Prostate gland (tissue), 2 donors: Measurements from ENCODE around the gene LARGE1.

Experiments used
- CTCF ChIP-seq, 4 experiments: fragments of 200-600 bp in 2 of 4; fragments of 450-650 bp in 2 of 4; sonication (generic) in 2 of 4; IDR thresholded peaks; 1 replicate in 3 of 4; 2 replicates in 1 of 4; pipeline ENCODE4 v1.5.1; 2016 to 2019; ENCODE audit warnings: antibody characterized with exemption in 4 of 4, mild to moderate bottlenecking in 2 of 4, moderate library complexity in 2 of 4
- POLR2A ChIP-seq: fragments of 450-650 bp; IDR thresholded peaks from one replicate; pipeline ENCODE4 v1.6.1; 2016; ENCODE audit warnings: antibody characterized with exemption, mild to moderate bottlenecking
- POLR2AphosphoS5 ChIP-seq: sonication (generic); formaldehyde crosslinking; IDR thresholded peaks from one replicate; pipeline ENCODE4 v1.6.1; 2017; ENCODE audit warnings: antibody characterized with exemption

DNA sequence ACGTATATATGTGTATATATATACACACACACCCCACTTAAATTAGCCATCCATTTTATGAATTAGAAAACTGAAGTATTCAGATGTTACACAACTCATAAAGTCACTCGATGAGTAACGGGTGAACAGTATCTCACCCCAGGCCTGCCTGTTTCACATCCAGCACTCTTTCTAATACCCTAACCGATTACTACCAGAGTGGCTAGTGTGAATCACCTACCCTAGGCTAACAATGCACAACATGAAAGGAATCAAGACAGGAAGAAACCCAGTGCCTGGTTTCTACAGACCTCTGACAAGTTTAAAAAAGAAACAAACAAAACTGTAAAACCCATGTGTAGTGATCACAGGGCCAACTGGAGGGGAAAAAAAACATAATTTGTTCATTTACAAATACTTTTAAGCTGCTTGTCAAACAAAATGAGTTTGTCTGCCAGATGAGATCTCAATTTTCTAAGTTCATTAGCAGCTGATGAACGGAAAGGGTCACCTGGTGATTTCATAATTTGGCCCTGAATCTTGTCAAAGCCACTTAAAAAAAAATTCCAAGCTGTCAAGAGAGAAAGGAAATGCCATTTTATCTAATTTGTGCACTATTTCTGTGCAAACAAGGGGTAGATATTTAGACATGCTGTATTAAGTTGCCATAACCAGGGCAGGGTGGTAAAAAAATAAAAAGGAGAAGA, 134.8 kb downstream of the LARGE1 start:
- TF ChIP-seq CTCF (IDR thresholded peaks at IDR 0.05): no peak
- TF ChIP-seq POLR2AphosphoS5: no peak
- no peak for TF ChIP-seq POLR2A
